Sigmoid colon (tissue), 7 donors: ENCODE results near the gene MAGEF1. TPM values are rescaled to one million over a fixed set of nuclear protein-coding genes. Genes with fewer than 3 reads are reported as not detected.

Source experiments
- DNase-seq: peaks from one replicate; pipeline ENCODE4 v3.0.0-alpha.2; 2019
- H3K27ac ChIP-seq, 4 donors: fragments of 200-600 bp; sonication (generic); one replicate each; pipeline ENCODE4 v1.5.1; 2016 to 2019; ENCODE audit warnings: mild to moderate bottlenecking in 1 of 4
- H3K27me3 ChIP-seq, 3 donors: fragments of 200-600 bp; sonication (generic); one replicate each; pipeline ENCODE4 v1.5.1; 2019; ENCODE audit warnings: mild to moderate bottlenecking in 1 of 3
- H3K36me3 ChIP-seq, 4 donors: fragments of 200-600 bp; sonication (generic); one replicate each; pipeline ENCODE4 v1.5.1; 2016 to 2019
- H3K4me1 ChIP-seq, 4 donors: fragments of 200-600 bp; sonication (generic); one replicate each; pipeline ENCODE4 v1.5.1; 2017 to 2019
- H3K4me3 ChIP-seq, 4 donors: fragments of 200-600 bp; sonication (generic); one replicate each; pipeline ENCODE4 v1.5.1; 2017 to 2019; ENCODE audit warnings: mild to moderate bottlenecking in 2 of 4, moderate library complexity in 1 of 4
- H3K9me3 ChIP-seq, 4 donors: fragments of 200-600 bp in 3 of 4; sonication (generic) in 3 of 4; one replicate each; pipeline versions ENCODE4 v1.5.1 to v1.6.1; 2013 to 2019
- CTCF ChIP-seq, 4 experiments: fragments of 450-650 bp in 3 of 4; fragments of 200-600 bp in 1 of 4; IDR thresholded peaks; one replicate each; pipeline ENCODE4 v1.5.1; 2016 to 2019; ENCODE audit warnings: antibody characterized with exemption in 4 of 4, mild to moderate bottlenecking in 3 of 4, moderate library complexity in 2 of 4
- EP300 ChIP-seq, 4 donors: sonication (generic); formaldehyde crosslinking; IDR thresholded peaks; one replicate each; pipeline ENCODE4 v1.6.1; 2017; ENCODE audit warnings: antibody characterized with exemption in 4 of 4
- POLR2A ChIP-seq, 2 donors: fragments of 450-650 bp; IDR thresholded peaks; one replicate each; pipeline ENCODE4 v1.6.1; 2016; ENCODE audit warnings: antibody characterized with exemption in 2 of 2, mild to moderate bottlenecking in 2 of 2, moderate library complexity in 2 of 2
- POLR2AphosphoS5 ChIP-seq, 4 donors: sonication (generic); formaldehyde crosslinking; IDR thresholded peaks; one replicate each; pipeline ENCODE4 v1.6.1; 2017; ENCODE audit warnings: antibody characterized with exemption in 4 of 4
- WGBS, 2 donors: extraction: QIAGEN DNeasy Blood & Tissue Kit; methylation state at CpG; one replicate each; pipeline ENCODE4 v1.1.7; 2013; 5-methylcytosine and 5-hydroxymethylcytosine counted together
- intact Hi-C: fragments of 100-400 bp; cut with DNase I; formaldehyde crosslinking; loops from one replicate; pipeline ENCODE4 v1.15.1; 2023
- polyA plus RNA-seq, 3 donors: library from polyadenylated mRNA; stranded (reverse); fragments of 200-250 nt; gene quantifications; one replicate each; pipeline ENCODE4 v1.2.3, GENCODE V29; 2013
- total RNA-seq, 4 donors: library from RNA; depleted of rRNA; stranded (reverse); fragments of >200 nt; gene quantifications; one replicate each; pipeline ENCODE4 v1.1.0, GENCODE V29; 2016
- donor health status: healthy with polysubstance abuse.
- donor health status: Bipolar disorder and iron deficiency.
- donor health status: healthy.

The MAGEF1 gene
- total and polyA plus RNA-seq, 7 donors, result 29.4 to 43.6 (median 32.9) TPM

GRCh38 chr3:184672977-184673870, 38.6 kb downstream of the MAGEF1 start:
- DNase-seq, result no peak
- intact Hi-C loops, result no loop called here
- Histone ChIP-seq H3K36me3 (no peaks in the 10 kb centered on the region), H3K4me3 (no peak overlapping the region), H3K27me3 (no peaks in the 10 kb centered on the region), H3K9me3 (no peaks in the 10 kb centered on the region), H3K4me1 (peaks cover 0 to 12% (median 7%) of the 10 kb centered on the region in 4 donors), H3K27ac (peak overlapping the region in 1 of 4 donors; percentile 23)
- WGBS, 2 donors, result 83% methylated on average over 16 of the region's 16 CpGs
- no peak for TF ChIP-seq CTCF (IDR thresholded peaks at IDR 0.05)
- TF ChIP-seq POLR2AphosphoS5 (IDR thresholded peaks at IDR 0.05), result no peak
- TF ChIP-seq POLR2A (IDR thresholded peaks at IDR 0.05), result no peak
- no peak for TF ChIP-seq EP300 (IDR thresholded peaks at IDR 0.05)

- WGBS, 2 donors, result 85 to 92% methylated on average over 9 of the region's 9 CpGs
- Histone ChIP-seq H3K27me3 (no peaks in the 10 kb centered on the region), H3K27ac (no peak overlapping the region), H3K9me3 (no peaks in the 10 kb centered on the region), H3K36me3 (no peaks in the 10 kb centered on the region), H3K4me1 (peaks cover 0 to 3% (median 1%) of the 10 kb centered on the region in 4 donors), H3K4me3 (no peak overlapping the region)
- intact Hi-C loops, result no loop called here
- no peak for TF ChIP-seq EP300 (IDR thresholded peaks at IDR 0.05)
- no peak for TF ChIP-seq POLR2AphosphoS5 (IDR thresholded peaks at IDR 0.05)
- no peak for TF ChIP-seq POLR2A (IDR thresholded peaks at IDR 0.05)
- no peak for TF ChIP-seq CTCF (IDR thresholded peaks at IDR 0.05)
- DNase-seq, result no peak
Measured at GRCh38 chr3:184672335-184672734, 39.5 kb downstream of the MAGEF1 start.

- H3K4me1 ChIP-seq, result no peaks in the 10 kb centered on the region
- 88% methylated on average over 11 of the region's 11 CpGs for WGBS, 2 donors
- TF ChIP-seq POLR2AphosphoS5 (IDR thresholded peaks at IDR 0.05) (no peak), CTCF (IDR thresholded peaks at IDR 0.05) (no peak), EP300 (IDR thresholded peaks at IDR 0.05) (no peak), POLR2A (IDR thresholded peaks at IDR 0.05) (no peak)
- no peak overlapping the region for H3K27ac ChIP-seq
- no peaks in the 10 kb centered on the region for H3K27me3 ChIP-seq
- no peaks in the 10 kb centered on the region for H3K9me3 ChIP-seq
- DNase-seq, result no peak
- intact Hi-C loops, result no loop called here
- H3K36me3 ChIP-seq, result no peaks in the 10 kb centered on the region
- H3K4me3 ChIP-seq, result no peak overlapping the region
Measured at GRCh38 chr3:184670091-184670602, 41.7 kb downstream of the MAGEF1 start.

GRCh38 chr3:184669578-184669977, 42.3 kb downstream of the MAGEF1 start:
- 82 to 86% methylated on average over 7 of the region's 7 CpGs for WGBS, 2 donors
- Histone ChIP-seq H3K27ac (no peak overlapping the region), H3K36me3 (no peaks in the 10 kb centered on the region), H3K9me3 (no peaks in the 10 kb centered on the region), H3K4me3 (no peak overlapping the region), H3K27me3 (no peaks in the 10 kb centered on the region), H3K4me1 (no peaks in the 10 kb centered on the region)
- intact Hi-C loops, result no loop called here
- TF ChIP-seq EP300 (IDR thresholded peaks at IDR 0.05) (no peak), POLR2AphosphoS5 (IDR thresholded peaks at IDR 0.05) (no peak), POLR2A (IDR thresholded peaks at IDR 0.05) (no peak), CTCF (IDR thresholded peaks at IDR 0.05) (no peak)
- DNase-seq, result no peak
